Loucy (cell line): ENCODE results near the gene CCDC86.

ENCODE experiments used
- H2AFZ ChIP-seq: fragments of 200-600 bp; sonication (generic); 2 replicates; pipeline ENCODE4 v1.6.0; 2016; ENCODE audit warnings: antibody characterized with exemption, mild to moderate bottlenecking, low read length, moderate library complexity
- H3F3A ChIP-seq: fragments of 200-600 bp; 2 replicates; pipeline ENCODE4 v1.6.0; 2016; ENCODE audit warnings: antibody characterized with exemption, low read depth, mild to moderate bottlenecking
- H3K27me3 ChIP-seq: fragments of 200-600 bp; sonication (generic); 2 replicates; pipeline ENCODE4 v1.6.1; 2014; ENCODE audit warnings: low read length, mild to moderate bottlenecking; ENCODE audit not compliant: insufficient read depth, poor library complexity, severe bottlenecking
- H3K36me3 ChIP-seq: fragments of 200-600 bp; sonication (generic); 2 replicates; pipeline ENCODE4 v1.6.1; 2016; ENCODE audit warnings: low read length; ENCODE audit not compliant: insufficient read depth
- H3K4me1 ChIP-seq: fragments of 200-600 bp; sonication (generic); 2 replicates; pipeline ENCODE4 v1.5.1; 2014; ENCODE audit warnings: low read length, mild to moderate bottlenecking; ENCODE audit not compliant: insufficient read depth, poor library complexity, severe bottlenecking
- H3K4me2 ChIP-seq: fragments of 200-600 bp; sonication (generic); 2 replicates; pipeline ENCODE4 v1.6.0; 2014; ENCODE audit warnings: antibody characterized with exemption, low read length, low read depth, mild to moderate bottlenecking; ENCODE audit not compliant: poor library complexity, severe bottlenecking
- H3K4me3 ChIP-seq: fragments of 200-600 bp; sonication (generic); 2 replicates; pipeline ENCODE4 v1.5.1; 2014; ENCODE audit warnings: low read length, mild to moderate bottlenecking, mixed read lengths; ENCODE audit not compliant: poor library complexity, severe bottlenecking
- H3K79me2 ChIP-seq: fragments of 200-600 bp; sonication (generic); 2 replicates; pipeline ENCODE4 v1.6.1; 2014; ENCODE audit warnings: low read length; ENCODE audit not compliant: insufficient read depth
- H3K9ac ChIP-seq: fragments of 200-600 bp; sonication (generic); 2 replicates; pipeline ENCODE4 v1.6.0; 2014; ENCODE audit warnings: mild to moderate bottlenecking, low read depth, low read length, moderate library complexity; ENCODE audit not compliant: poor library complexity, severe bottlenecking
- H3K9me2 ChIP-seq: fragments of 200-600 bp; sonication (generic); replicated peaks from 2 replicates; pipeline ENCODE4 v1.6.1; 2016; ENCODE audit warnings: low read depth, low read length, mixed read lengths
- H3K9me3 ChIP-seq: fragments of 200-600 bp; sonication (generic); 2 replicates; pipeline ENCODE4 v1.6.1; 2014; ENCODE audit warnings: mild to moderate bottlenecking, antibody characterized with exemption, low read length, low read depth; ENCODE audit not compliant: insufficient read depth
- H4K20me1 ChIP-seq: fragments of 200-600 bp; sonication (generic); 2 replicates; pipeline ENCODE4 v1.6.0; 2014; ENCODE audit warnings: antibody characterized with exemption, low read length, mild to moderate bottlenecking; ENCODE audit not compliant: insufficient read depth, poor library complexity, severe bottlenecking
- CTCF ChIP-seq: fragments of 200-600 bp; sonication (generic); conservative IDR thresholded peaks from 2 replicates; pipeline ENCODE4 v1.5.1; 2014; ENCODE audit warnings: mild to moderate bottlenecking, antibody characterized with exemption, low read length
- EZH2phosphoT487 ChIP-seq: fragments of 200-600 bp; IDR thresholded peaks from 2 replicates; pipeline ENCODE4 v1.6.1; 2018; ENCODE audit warnings: antibody characterized with exemption, mild to moderate bottlenecking, moderate library complexity, borderline replicate concordance

Gene CCDC86

GRCh38 chr11:60810151-60810550 is 31.8 kb upstream of the CCDC86 start:
- Histone ChIP-seq H3K4me3 (no peak overlapping the region), H3K9me3 (no peaks in the 10 kb centered on the region), H3K79me2 (no peaks in the 10 kb centered on the region), H4K20me1 (no peaks in the 10 kb centered on the region), H2AFZ (no peak overlapping the region), H3K27me3 (no peaks in the 10 kb centered on the region), H3F3A (no peaks in the 10 kb centered on the region), H3K36me3 (no peaks in the 10 kb centered on the region), H3K4me1 (no peaks in the 10 kb centered on the region), H3K9me2 (no peaks in the 10 kb centered on the region), H3K4me2 (no peak overlapping the region), H3K9ac (no peak overlapping the region)
- no peak for TF ChIP-seq EZH2phosphoT487
- no peak for TF ChIP-seq CTCF

- H3K9ac ChIP-seq = no peak overlapping the region
- no peaks in the 10 kb centered on the region for H3K27me3 ChIP-seq
- no peaks in the 10 kb centered on the region for H3K79me2 ChIP-seq
- H3F3A ChIP-seq = no peaks in the 10 kb centered on the region
- no peak overlapping the region for H3K4me2 ChIP-seq
- no peaks in the 10 kb centered on the region for H3K9me3 ChIP-seq
- H3K9me2 ChIP-seq = no peaks in the 10 kb centered on the region
- H3K4me1 ChIP-seq = no peaks in the 10 kb centered on the region
- no peaks in the 10 kb centered on the region for H4K20me1 ChIP-seq
- no peak overlapping the region for H2AFZ ChIP-seq
- H3K36me3 ChIP-seq = no peaks in the 10 kb centered on the region
- H3K4me3 ChIP-seq = no peak overlapping the region
- TF ChIP-seq EZH2phosphoT487 (no peak), CTCF (no peak)
Observed at GRCh38 chr11:60810569-60810968, 31.3 kb upstream of the CCDC86 start.

GRCh38 chr11:60813324-60813723 is 28.6 kb upstream of the CCDC86 start:
- Histone ChIP-seq H3K4me1 (no peaks in the 10 kb centered on the region), H2AFZ (no peak overlapping the region; the same call in 1 of the 2 replicates), H3K9ac (no peak overlapping the region), H3K4me2 (no peak overlapping the region), H3K4me3 (no peak overlapping the region), H3K79me2 (no peaks in the 10 kb centered on the region), H3F3A (no peaks in the 10 kb centered on the region), H3K36me3 (no peaks in the 10 kb centered on the region), H3K9me2 (no peaks in the 10 kb centered on the region), H4K20me1 (no peaks in the 10 kb centered on the region), H3K9me3 (no peaks in the 10 kb centered on the region; the same call in 1 of the 2 replicates), H3K27me3 (no peaks in the 10 kb centered on the region)
- TF ChIP-seq CTCF (no peak), EZH2phosphoT487 (no peak)
